ENCODE data around the gene CCDC15. TPM values are rescaled to one million over a fixed set of nuclear protein-coding genes. Genes with fewer than 3 reads are reported as not detected.

The CCDC15 gene
- total and polyA plus RNA-seq, 2 of the 4 experiments (the other 2 are of a cell fraction): 1.1 to 2.0 TPM

DNA sequence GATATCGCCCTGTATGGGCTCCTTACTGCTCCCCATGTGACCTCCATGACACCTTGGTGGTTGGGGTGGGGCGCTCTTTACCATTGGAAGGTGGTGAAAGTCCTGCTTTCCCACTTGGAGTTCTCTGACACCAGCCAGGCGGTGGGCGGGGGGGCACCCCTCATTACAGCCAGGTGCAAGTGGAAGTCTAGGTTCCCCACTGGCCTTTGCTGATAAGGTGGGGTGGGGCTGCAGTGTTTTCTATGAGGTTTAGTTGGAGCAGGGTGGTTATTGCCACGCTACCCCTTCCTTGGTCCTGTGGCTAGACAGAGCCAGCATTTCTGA is 103.7 kb downstream of the CCDC15 start:
- no TSS peak for BruUV-seq (replicated peaks)
- ChIA-PET CTCF (no interaction called here), POLR2A (ENCODE audit: unreplicated experiment) (no interaction called here)
- no peak overlapping the region for H4K5ac ChIP-seq (ENCODE audit: low read depth, low read length)
- H3K9me3 ChIP-seq (ENCODE audit: control insufficient read depth, insufficient read depth, low read length): no peaks in the 10 kb centered on the region
- ATAC-seq (ENCODE audit: low read depth) (no peak), DNase-seq (no peak)
- no peak overlapping the region for H3K56ac ChIP-seq (ENCODE audit: extremely low read depth, insufficient read depth, low read length)
- H2BK120ac ChIP-seq (ENCODE audit: low read depth, low read length): no peak overlapping the region
- H3K79me1 ChIP-seq (ENCODE audit: low read depth in 1 of 2, low read length in 2 of 2): no peaks in the 10 kb centered on the region
- H2BK15ac ChIP-seq (ENCODE audit: low read depth, low read length): no peak overlapping the region
- no peak overlapping the region for H3K23ac ChIP-seq (ENCODE audit: low read depth, low read length)
- H3K9me1 ChIP-seq (ENCODE audit: insufficient read depth, low read length): no peaks in the 10 kb centered on the region
- H3K4me2 ChIP-seq (ENCODE audit: low read depth, low read length): no peak overlapping the region
- H3K4me1 ChIP-seq (ENCODE audit: control insufficient read depth, insufficient read depth, low read length): no peaks in the 10 kb centered on the region
- in situ Hi-C loops (cut with MboI; ENCODE audit: low sequenced_read_pairs): no loop called here
- no peaks in the 10 kb centered on the region for H3K36me3 ChIP-seq (ENCODE audit: control insufficient read depth, insufficient read depth, low read length)
- no peak overlapping the region for H2BK5ac ChIP-seq (ENCODE audit: low read depth, low read length, poor library complexity, severe bottlenecking)
- no peak overlapping the region for H3K27ac ChIP-seq (ENCODE audit: insufficient read depth, low read length)
- H3K4ac ChIP-seq (ENCODE audit: low read depth, low read length): no peak overlapping the region
- TF ChIP-seq RFX5 (IDR thresholded peaks at IDR 0.05; ENCODE audit: low read depth, low read length): no peak
- TF ChIP-seq, protein P1, sequence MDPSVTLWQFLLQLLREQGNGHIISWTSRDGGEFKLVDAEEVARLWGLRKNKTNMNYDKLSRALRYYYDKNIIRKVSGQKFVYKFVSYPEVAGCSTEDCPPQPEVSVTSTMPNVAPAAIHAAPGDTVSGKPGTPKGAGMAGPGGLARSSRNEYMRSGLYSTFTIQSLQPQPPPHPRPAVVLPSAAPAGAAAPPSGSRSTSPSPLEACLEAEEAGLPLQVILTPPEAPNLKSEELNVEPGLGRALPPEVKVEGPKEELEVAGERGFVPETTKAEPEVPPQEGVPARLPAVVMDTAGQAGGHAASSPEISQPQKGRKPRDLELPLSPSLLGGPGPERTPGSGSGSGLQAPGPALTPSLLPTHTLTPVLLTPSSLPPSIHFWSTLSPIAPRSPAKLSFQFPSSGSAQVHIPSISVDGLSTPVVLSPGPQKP (IDR thresholded peaks at IDR 0.05; ENCODE audit: borderline replicate concordance, low read depth, low read length): no peak
- TF ChIP-seq RCOR1 (IDR thresholded peaks at IDR 0.05; ENCODE audit: insufficient replicate concordance, low read length): no peak
- TF ChIP-seq MAFK (IDR thresholded peaks at IDR 0.05; ENCODE audit: low read depth, low read length): no peak
- TF ChIP-seq, protein P2, sequence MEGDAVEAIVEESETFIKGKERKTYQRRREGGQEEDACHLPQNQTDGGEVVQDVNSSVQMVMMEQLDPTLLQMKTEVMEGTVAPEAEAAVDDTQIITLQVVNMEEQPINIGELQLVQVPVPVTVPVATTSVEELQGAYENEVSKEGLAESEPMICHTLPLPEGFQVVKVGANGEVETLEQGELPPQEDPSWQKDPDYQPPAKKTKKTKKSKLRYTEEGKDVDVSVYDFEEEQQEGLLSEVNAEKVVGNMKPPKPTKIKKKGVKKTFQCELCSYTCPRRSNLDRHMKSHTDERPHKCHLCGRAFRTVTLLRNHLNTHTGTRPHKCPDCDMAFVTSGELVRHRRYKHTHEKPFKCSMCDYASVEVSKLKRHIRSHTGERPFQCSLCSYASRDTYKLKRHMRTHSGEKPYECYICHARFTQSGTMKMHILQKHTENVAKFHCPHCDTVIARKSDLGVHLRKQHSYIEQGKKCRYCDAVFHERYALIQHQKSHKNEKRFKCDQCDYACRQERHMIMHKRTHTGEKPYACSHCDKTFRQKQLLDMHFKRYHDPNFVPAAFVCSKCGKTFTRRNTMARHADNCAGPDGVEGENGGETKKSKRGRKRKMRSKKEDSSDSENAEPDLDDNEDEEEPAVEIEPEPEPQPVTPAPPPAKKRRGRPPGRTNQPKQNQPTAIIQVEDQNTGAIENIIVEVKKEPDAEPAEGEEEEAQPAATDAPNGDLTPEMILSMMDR (conservative IDR thresholded peaks at IDR 0.05; ENCODE audit: low read depth, low read length): no peak
- no peak for TF ChIP-seq MXI1 (IDR thresholded peaks at IDR 0.05; ENCODE audit: borderline replicate concordance, low read depth, low read length)
- TF ChIP-seq, protein P3, sequence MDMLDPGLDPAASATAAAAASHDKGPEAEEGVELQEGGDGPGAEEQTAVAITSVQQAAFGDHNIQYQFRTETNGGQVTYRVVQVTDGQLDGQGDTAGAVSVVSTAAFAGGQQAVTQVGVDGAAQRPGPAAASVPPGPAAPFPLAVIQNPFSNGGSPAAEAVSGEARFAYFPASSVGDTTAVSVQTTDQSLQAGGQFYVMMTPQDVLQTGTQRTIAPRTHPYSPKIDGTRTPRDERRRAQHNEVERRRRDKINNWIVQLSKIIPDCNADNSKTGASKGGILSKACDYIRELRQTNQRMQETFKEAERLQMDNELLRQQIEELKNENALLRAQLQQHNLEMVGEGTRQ (IDR thresholded peaks at IDR 0.05; ENCODE audit: low read depth, low read length): no peak
- no peak for TF ChIP-seq POLR2A (IDR thresholded peaks at IDR 0.05; ENCODE audit: low read depth, low read length)
- TF ChIP-seq CEBPB (IDR thresholded peaks at IDR 0.05; ENCODE audit: low read depth, low read length): no peak
- TF ChIP-seq SMC3 (IDR thresholded peaks at IDR 0.05; ENCODE audit: low read depth, low read length): no peak
- TF ChIP-seq FOS (IDR thresholded peaks at IDR 0.05; ENCODE audit: low read depth, low read length): no peak
- TF ChIP-seq RAD21 (IDR thresholded peaks at IDR 0.05; ENCODE audit: low read length): no peak
- no peak for TF ChIP-seq CHD1 (IDR thresholded peaks at IDR 0.05; ENCODE audit: low read depth, low read length)
- no peak for TF ChIP-seq MAZ (IDR thresholded peaks at IDR 0.05; ENCODE audit: borderline replicate concordance, low read depth, low read length)
- H2AK5ac ChIP-seq (ENCODE audit: low read depth, low read length): no peak overlapping the region
- H4K91ac ChIP-seq (ENCODE audit: insufficient read depth, low read depth, low read length): no peak overlapping the region
- no peak overlapping the region for H3K4me3 ChIP-seq (ENCODE audit: insufficient read depth, low read depth, low read length)
- H2BK20ac ChIP-seq (ENCODE audit: low read depth, low read length): no peak overlapping the region
- dilution Hi-C loops (cut with HindIII; ENCODE audit: low sequenced_read_pairs, unreplicated experiment): no loop called here
- no peak overlapping the region for H3K14ac ChIP-seq (replicated peaks; ENCODE audit: low read depth, low read length)
- no peak overlapping the region for H4K8ac ChIP-seq (ENCODE audit: low read depth in 2 of 2, low read length in 2 of 2)
- H2AK9ac ChIP-seq (replicated peaks; ENCODE audit: low read depth, low read length, poor library complexity): no peak overlapping the region
- H2AFZ ChIP-seq (replicated peaks; ENCODE audit: low read length, poor library complexity): no peak overlapping the region
- no peak overlapping the region for H3K18ac ChIP-seq (ENCODE audit: low read depth, low read length)
- no peak overlapping the region for H3K9ac ChIP-seq (ENCODE audit: low read depth, low read length)
- H4K20me1 ChIP-seq (ENCODE audit: insufficient read depth, low read length): no peaks in the 10 kb centered on the region
- no peaks in the 10 kb centered on the region for H3K27me3 ChIP-seq (ENCODE audit: control insufficient read depth, insufficient read depth, low read length)
- WGBS, 2 experiments (ENCODE audit: extremely low coverage in 2 of 2, insufficient read length in 1 of 2): 80% methylated on average over 1 of the region's 5 CpGs; no CpG with 5 or more reads in 1 of the 2 experiments
- intact Hi-C loops (cut with micrococcal nuclease): no loop called here

Data from IMR-90 (cell line).